T1000 (cell line): ENCODE results near the gene FMR1NB.

ENCODE experiments used
- DNase-seq: peaks from one replicate; lab custom pipeline; 2025; ENCODE audit warnings: mixed read lengths; lab: John Stamatoyannopoulos, UW

FMR1NB gene

GRCh38 chrX:148070504-148070877, 89.4 kb downstream of the FMR1NB start:
- DNase-seq = no peak
